ENCODE measurements around the gene AASS.

The AASS gene

DNA sequence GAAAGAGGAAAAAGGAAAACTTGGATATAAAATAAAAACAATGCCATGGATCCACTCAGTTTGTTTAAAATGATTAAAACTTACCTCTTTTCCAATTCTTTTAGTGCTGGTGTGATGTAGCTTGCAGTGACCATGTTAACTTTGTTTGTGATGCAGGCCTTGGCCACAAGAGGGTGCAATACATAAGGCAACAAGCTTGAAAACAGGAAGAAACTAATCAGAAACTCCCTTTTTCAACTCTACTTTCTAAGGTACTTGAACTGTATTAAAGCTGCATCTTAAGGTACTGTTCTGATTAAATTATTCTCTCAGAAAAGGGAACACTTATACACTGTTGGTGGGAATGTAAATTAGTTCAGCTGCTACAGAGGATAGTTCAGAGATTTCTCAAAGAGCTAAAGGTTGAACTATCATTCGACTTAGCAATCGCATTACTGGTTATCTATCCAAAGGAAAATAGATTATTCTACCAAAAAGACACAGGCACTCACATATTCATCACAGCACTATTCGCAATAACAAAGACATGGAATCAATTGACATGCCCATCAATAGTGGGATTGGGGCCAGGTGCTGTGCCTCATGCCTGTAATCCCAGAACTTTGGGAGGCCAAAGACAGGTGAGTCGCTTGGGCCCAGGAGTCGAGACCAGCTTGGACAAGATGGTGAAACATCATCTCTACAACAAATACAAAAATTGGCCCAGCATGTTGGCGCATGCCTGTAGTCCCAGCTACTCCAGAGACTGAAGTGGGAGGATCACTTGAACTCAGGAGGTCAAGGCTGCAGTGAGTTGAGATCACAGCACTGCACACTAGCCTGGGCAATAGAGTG, 50.9 kb downstream of the AASS start:
- H3K27me3 ChIP-seq = no peaks in the 10 kb centered on the region
- H3K4me3 ChIP-seq (ENCODE audit: low read depth in 1 of 2, low read length in 1 of 2) = no peak overlapping the region
- H3K36me3 ChIP-seq = no peaks in the 10 kb centered on the region
- no peaks in the 10 kb centered on the region for H3K4me1 ChIP-seq (ENCODE audit: control insufficient read depth in 1 of 2, insufficient read depth in 1 of 2, low read depth in 1 of 2, low read length in 1 of 2)
- no peak overlapping the region for H3K27ac ChIP-seq
- TF ChIP-seq, protein P1, sequence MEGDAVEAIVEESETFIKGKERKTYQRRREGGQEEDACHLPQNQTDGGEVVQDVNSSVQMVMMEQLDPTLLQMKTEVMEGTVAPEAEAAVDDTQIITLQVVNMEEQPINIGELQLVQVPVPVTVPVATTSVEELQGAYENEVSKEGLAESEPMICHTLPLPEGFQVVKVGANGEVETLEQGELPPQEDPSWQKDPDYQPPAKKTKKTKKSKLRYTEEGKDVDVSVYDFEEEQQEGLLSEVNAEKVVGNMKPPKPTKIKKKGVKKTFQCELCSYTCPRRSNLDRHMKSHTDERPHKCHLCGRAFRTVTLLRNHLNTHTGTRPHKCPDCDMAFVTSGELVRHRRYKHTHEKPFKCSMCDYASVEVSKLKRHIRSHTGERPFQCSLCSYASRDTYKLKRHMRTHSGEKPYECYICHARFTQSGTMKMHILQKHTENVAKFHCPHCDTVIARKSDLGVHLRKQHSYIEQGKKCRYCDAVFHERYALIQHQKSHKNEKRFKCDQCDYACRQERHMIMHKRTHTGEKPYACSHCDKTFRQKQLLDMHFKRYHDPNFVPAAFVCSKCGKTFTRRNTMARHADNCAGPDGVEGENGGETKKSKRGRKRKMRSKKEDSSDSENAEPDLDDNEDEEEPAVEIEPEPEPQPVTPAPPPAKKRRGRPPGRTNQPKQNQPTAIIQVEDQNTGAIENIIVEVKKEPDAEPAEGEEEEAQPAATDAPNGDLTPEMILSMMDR (IDR thresholded peaks at IDR 0.05) = no peak
- H3K9me3 ChIP-seq = no peaks in the 10 kb centered on the region

DNA sequence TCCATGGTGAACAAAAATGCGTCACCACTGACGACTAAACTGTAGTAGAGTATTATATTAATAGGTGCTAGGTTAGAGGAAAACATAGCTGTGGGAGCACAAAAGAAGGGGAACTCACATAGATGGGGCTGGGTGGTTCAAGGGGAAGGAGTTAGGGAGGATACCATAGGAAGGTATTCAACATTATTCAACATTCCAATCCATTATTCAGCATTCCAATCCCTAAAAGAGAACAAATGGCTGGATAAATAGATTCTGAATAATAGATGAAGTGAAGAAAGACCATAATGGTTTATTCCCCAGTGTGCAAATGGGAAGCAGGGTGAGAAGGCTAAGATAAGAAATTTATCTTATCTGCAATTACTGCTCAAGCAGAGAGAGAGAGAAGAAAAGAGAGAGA, 61.4 kb downstream of the AASS start:
- Histone ChIP-seq H3K9me3 (no peaks in the 10 kb centered on the region), H3K36me3 (no peaks in the 10 kb centered on the region), H3K27me3 (no peaks in the 10 kb centered on the region), H3K4me1 (ENCODE audit: control insufficient read depth in 1 of 2, insufficient read depth in 1 of 2, low read depth in 1 of 2, low read length in 1 of 2) (no peaks in the 10 kb centered on the region), H3K27ac (no peak overlapping the region), H3K4me3 (ENCODE audit: low read depth in 1 of 2, low read length in 1 of 2) (no peak overlapping the region)
- TF ChIP-seq, protein P1 (IDR thresholded peaks at IDR 0.05) = no peak

DNA sequence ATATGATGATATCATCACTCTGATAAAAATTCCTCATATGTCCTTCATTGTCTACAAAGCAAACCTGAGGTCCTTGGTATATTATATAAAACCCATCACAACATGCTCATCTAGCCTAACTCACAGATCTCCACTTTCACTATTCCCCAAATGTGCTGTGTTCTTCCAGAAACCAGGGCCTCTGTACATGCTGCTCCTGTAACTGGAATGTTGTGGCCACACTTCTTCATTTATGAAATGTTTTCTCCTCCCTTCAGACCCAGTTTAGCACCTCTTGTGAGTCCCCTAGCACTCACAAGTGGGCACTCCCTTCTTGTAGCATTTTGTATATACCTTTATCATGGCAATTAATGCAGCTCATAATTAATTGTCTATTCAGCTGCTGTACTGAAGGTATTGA, 61.9 kb downstream of the AASS start:
- TF ChIP-seq, protein P1 (IDR thresholded peaks at IDR 0.05) = no peak
- no peak overlapping the region for H3K4me3 ChIP-seq (ENCODE audit: low read depth in 1 of 2, low read length in 1 of 2)
- no peaks in the 10 kb centered on the region for H3K36me3 ChIP-seq
- H3K4me1 ChIP-seq (ENCODE audit: control insufficient read depth in 1 of 2, insufficient read depth in 1 of 2, low read depth in 1 of 2, low read length in 1 of 2) = no peaks in the 10 kb centered on the region
- H3K9me3 ChIP-seq = no peaks in the 10 kb centered on the region
- no peaks in the 10 kb centered on the region for H3K27me3 ChIP-seq
- H3K27ac ChIP-seq = no peak overlapping the region

GRCh38 chr7:122073635-122074034, 70.4 kb downstream of the AASS start:
- TF ChIP-seq, protein P1 (IDR thresholded peaks at IDR 0.05) = no peak
- no peaks in the 10 kb centered on the region for H3K9me3 ChIP-seq
- no peaks in the 10 kb centered on the region for H3K36me3 ChIP-seq
- no peaks in the 10 kb centered on the region for H3K27me3 ChIP-seq
- no peak overlapping the region for H3K27ac ChIP-seq
- no peak overlapping the region for H3K4me3 ChIP-seq (ENCODE audit: low read depth in 1 of 2, low read length in 1 of 2)
- no peaks in the 10 kb centered on the region for H3K4me1 ChIP-seq (ENCODE audit: control insufficient read depth in 1 of 2, insufficient read depth in 1 of 2, low read depth in 1 of 2, low read length in 1 of 2)

DNA sequence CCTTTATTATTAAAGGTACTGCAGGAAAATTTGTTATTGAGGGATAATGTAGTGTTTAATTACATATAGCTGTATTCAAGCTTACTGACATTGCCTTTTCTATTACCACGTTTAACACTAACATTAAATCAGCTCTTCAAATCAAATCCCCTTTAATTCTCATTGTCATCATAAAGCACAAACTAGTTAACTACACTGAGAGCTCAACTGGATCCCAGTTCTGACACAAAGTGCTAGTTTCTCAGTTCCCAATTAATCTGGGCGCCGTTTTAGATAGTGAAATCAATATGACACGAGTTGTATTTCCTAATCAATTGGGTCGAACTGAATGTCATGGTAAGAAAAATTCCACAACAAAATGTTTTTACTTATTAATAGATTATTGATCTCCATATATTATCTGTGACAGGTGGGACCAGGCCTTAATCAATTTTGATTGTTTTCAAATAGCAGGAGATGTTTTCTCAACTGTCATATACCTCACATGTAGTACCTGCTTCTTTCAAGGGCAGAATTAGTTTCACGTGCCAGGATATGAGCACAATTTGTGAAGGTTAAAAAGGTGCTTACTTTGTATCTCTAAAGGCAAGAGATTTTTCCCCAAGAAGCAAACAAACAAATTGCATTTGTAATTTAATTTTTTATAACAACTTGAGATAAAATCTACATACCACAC, 71.0 kb downstream of the AASS start:
- H3K36me3 ChIP-seq = no peaks in the 10 kb centered on the region
- no peaks in the 10 kb centered on the region for H3K27me3 ChIP-seq
- H3K4me3 ChIP-seq (ENCODE audit: low read depth in 1 of 2, low read length in 1 of 2) = no peak overlapping the region
- TF ChIP-seq, protein P1 (IDR thresholded peaks at IDR 0.05) = no peak
- H3K4me1 ChIP-seq (ENCODE audit: control insufficient read depth in 1 of 2, insufficient read depth in 1 of 2, low read depth in 1 of 2, low read length in 1 of 2) = no peaks in the 10 kb centered on the region
- H3K27ac ChIP-seq = no peak overlapping the region
- no peaks in the 10 kb centered on the region for H3K9me3 ChIP-seq

Data from neutrophil (primary cell).